ENCODE measurements around the gene CELSR1.

CELSR1 gene

DNA sequence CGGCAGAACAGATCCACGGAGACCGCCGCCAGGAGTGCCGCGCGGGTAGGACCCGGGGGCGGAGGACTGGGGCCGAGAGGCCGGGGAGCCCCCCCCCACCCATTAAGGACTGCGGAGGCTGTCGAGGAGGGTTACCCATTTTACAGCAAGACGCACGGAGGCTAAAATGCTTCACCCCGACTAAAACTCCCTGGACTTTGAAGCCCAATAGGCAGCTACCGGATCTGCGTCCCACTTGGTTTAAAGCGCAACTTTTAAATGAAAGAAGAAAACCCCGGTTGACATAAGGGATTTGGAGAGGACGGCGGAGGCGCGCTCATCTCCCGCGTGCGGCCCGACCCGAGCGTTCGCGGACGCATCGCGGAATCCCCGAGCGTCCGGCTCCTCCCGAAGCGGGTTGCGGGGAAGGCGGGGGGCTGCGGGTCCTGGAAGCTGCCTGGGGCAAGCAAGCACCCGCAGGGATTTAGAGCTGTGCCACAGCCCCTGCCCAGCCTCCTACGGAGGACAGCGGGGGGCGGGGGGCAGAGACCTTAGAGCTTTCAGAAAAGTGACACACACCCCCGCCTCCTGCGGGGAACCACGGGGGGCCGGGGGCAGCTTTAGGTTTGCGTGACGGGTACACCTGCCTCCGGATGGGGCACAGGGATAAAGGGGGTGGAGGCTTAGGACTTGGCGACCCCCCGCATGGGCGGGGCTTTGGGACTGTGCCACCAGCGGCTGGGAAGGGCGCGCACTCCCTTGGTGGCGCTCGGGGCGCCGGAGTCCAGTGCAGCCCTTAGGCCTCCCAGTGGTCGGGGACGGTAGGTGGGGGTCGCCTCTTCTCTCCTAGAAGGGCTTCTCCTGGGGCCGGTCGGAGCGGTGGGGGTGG is 760 bp upstream of the CELSR1 start:
- DNase-seq (ENCODE audit: low read depth, low spot score): no peak
- no peaks in the 10 kb centered on the region for H3K9me3 ChIP-seq (ENCODE audit: control insufficient read depth, insufficient read depth, low read length)
- peak overlapping the region; percentile 33; the same call in 1 of the 2 replicates for H3K4me3 ChIP-seq (ENCODE audit: low read length)
- H3K27me3 ChIP-seq (ENCODE audit: control insufficient read depth, insufficient read depth, low read length): peaks cover 14% of the 10 kb centered on the region; the same call in 1 of the 2 replicates
- no CpG with 5 or more reads among the region's 70 CpGs for WGBS (ENCODE audit: insufficient coverage, insufficient read length)
- H3K4me1 ChIP-seq (ENCODE audit: control insufficient read depth, insufficient read depth, low read length): no peaks in the 10 kb centered on the region
- no peak overlapping the region for H3K27ac ChIP-seq (ENCODE audit: low read length)
- H3K36me3 ChIP-seq (ENCODE audit: control insufficient read depth, insufficient read depth, low read length): peaks cover 2% of the 10 kb centered on the region; the same call in 1 of the 2 replicates

DNA sequence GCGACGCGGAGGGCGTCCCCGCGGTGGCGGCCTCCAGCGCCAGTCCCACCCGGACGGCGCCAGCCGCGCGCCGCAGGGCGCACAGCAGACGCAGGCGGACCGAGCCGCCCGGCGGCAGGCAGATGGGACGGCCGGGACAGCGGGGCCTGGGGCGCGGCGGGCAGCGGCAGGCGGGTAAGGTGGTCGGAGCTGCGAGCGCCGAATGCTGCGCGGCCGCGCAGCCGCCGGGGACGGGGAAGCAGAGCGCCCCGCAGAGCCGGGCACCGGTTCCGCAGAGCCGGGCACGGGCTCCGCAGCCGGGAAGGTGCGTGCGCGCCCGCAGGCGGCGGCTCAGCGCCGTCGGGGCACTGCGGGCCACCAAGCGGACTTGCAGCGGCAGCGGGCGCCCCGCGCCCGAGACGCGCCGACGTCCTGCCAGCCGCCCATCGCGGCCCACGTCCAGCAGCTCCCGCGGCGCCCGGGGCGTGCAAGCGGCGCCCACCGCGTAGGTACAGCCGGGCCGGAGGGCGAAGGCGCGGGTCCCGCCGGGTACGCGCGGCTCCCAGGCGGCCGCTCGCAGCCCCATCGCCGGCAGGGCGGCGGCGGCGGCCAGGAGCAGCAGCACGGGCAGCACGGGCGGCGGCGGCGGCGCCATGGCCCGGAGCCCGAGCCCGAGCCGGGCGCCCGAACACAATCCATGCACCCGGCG is 739 bp downstream of the CELSR1 start:
- no CpG with 5 or more reads among the region's 118 CpGs for WGBS (ENCODE audit: insufficient coverage, insufficient read length)
- no peak overlapping the region for H3K27ac ChIP-seq (ENCODE audit: low read length)
- H3K4me3 ChIP-seq (ENCODE audit: low read length): peak overlapping the region; percentile 50; the same call in 1 of the 2 replicates
- H3K9me3 ChIP-seq (ENCODE audit: control insufficient read depth, insufficient read depth, low read length): no peaks in the 10 kb centered on the region
- no peak for DNase-seq (ENCODE audit: low read depth, low spot score)
- H3K27me3 ChIP-seq (ENCODE audit: control insufficient read depth, insufficient read depth, low read length): peaks cover 14% of the 10 kb centered on the region; the same call in 1 of the 2 replicates
- H3K36me3 ChIP-seq (ENCODE audit: control insufficient read depth, insufficient read depth, low read length): peaks cover 2% of the 10 kb centered on the region; the same call in 1 of the 2 replicates
- no peaks in the 10 kb centered on the region for H3K4me1 ChIP-seq (ENCODE audit: control insufficient read depth, insufficient read depth, low read length)

DNA sequence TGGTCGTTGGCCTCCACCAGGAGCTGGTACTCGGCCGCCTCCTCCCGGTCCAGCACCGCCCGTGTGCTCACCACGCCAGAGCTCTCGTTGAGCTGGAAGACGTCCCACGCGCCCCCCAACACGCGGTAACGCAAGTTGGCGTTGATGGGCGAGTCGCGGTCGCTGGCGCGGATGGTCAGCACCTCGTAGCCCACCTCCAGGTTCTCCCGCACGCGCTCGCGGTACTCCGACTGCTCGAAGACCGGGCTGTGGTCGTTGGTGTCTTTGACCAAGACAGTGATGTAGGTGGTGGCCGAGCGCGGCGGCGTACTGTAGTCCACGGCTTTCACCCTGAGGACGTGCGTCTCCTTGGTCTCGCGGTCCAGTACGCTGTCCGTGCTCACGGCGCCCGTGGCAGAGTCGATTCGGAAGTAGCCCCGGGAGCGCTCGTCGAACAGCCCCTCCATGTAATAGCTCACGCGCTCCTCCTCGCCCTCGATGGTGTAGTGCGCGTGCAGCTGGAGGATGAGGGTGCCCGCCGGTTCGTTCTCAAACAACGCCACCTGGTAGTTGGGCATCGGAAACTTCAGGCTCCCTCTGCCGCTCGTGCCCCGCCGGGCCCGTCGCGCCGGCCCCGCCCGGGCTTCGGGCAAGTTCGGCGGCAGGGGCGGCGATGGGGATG is 1.4 kb downstream of the CELSR1 start:
- Histone ChIP-seq H3K4me3 (ENCODE audit: low read length) (peak overlapping the region; percentile 50; the same call in 1 of the 2 replicates), H3K9me3 (ENCODE audit: control insufficient read depth, insufficient read depth, low read length) (no peaks in the 10 kb centered on the region), H3K27me3 (ENCODE audit: control insufficient read depth, insufficient read depth, low read length) (peaks cover 14% of the 10 kb centered on the region; the same call in 1 of the 2 replicates), H3K4me1 (ENCODE audit: control insufficient read depth, insufficient read depth, low read length) (no peaks in the 10 kb centered on the region), H3K27ac (ENCODE audit: low read length) (no peak overlapping the region), H3K36me3 (ENCODE audit: control insufficient read depth, insufficient read depth, low read length) (peaks cover 2% of the 10 kb centered on the region; the same call in 1 of the 2 replicates)
- no peak for DNase-seq (ENCODE audit: low read depth, low spot score)
- WGBS (ENCODE audit: insufficient coverage, insufficient read length): no CpG with 5 or more reads among the region's 78 CpGs

DNA sequence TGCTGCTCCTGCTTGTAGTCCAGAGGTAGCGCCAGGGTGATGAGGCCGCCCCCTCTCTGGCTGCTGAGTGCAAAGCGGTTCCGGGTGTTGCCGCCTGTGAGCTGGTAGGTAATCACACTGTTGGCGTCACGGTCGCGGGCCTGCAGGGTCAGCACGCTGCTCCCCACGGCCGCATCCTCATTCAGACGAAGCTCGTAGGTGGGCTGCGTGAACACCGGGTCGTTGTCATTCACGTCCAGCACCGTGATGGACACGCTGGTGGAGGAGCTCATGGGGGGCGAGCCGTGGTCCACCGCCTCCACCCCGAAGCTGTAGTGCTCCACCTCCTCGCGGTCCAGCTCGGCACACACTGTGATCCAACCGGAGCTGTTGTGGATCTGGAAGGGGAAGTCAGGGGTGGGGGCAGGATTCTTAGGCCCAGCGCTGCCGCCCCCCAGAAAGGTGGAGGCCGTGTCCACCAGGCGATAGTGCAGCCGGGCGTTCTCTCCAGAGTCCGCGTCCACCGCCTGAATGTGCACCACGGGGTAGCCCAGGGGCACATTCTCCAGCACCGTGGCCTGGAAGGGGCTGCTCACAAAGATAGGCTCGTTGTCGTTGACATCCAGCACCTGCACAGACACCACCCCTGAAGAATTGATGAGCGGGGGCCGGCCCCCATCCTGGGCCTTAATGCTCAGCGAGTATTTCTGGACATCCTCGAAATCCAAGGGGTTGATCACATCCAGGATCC is 2.4 kb downstream of the CELSR1 start:
- H3K27me3 ChIP-seq (ENCODE audit: control insufficient read depth, insufficient read depth, low read length): peaks cover 14% of the 10 kb centered on the region; the same call in 1 of the 2 replicates
- no peak overlapping the region for H3K4me3 ChIP-seq (ENCODE audit: low read length)
- H3K9me3 ChIP-seq (ENCODE audit: control insufficient read depth, insufficient read depth, low read length): no peaks in the 10 kb centered on the region
- peaks cover 2% of the 10 kb centered on the region; the same call in 1 of the 2 replicates for H3K36me3 ChIP-seq (ENCODE audit: control insufficient read depth, insufficient read depth, low read length)
- no peak for DNase-seq (ENCODE audit: low read depth, low spot score)
- WGBS (ENCODE audit: insufficient coverage, insufficient read length): no CpG with 5 or more reads among the region's 45 CpGs
- H3K4me1 ChIP-seq (ENCODE audit: control insufficient read depth, insufficient read depth, low read length): no peaks in the 10 kb centered on the region
- no peak overlapping the region for H3K27ac ChIP-seq (ENCODE audit: low read length)

DNA sequence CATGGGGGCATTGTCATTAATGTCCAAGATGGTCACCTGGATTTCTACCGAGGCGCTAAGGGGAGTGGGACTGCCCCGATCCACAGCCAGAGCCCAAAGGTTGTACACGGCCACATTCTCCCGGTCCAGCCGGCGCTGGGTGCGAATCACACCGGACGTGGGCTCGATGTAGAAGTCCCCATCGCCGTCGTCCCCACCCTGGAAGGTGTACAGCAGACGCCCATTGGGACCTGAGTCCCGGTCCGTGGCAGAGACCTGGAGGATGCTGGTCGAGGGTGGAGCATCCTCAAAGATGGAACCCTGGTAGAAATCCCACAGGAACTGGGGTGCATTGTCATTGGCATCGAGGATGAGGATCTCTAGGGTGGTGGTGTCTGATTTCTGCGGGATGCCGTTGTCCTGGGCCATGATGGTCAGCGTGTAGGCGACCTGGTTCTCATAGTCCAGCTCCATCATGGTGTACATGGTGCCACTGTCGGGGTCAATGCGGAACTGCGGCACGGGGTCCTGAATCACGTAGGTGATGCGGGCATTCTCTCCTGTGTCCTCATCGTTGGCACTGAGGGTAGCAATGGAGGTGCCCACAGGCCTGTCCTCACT is 3.1 kb downstream of the CELSR1 start:
- Histone ChIP-seq H3K4me3 (ENCODE audit: low read length) (no peak overlapping the region), H3K27me3 (ENCODE audit: control insufficient read depth, insufficient read depth, low read length) (peaks cover 11% of the 10 kb centered on the region; the same call in 1 of the 2 replicates), H3K36me3 (ENCODE audit: control insufficient read depth, insufficient read depth, low read length) (peaks cover 2% of the 10 kb centered on the region; the same call in 1 of the 2 replicates), H3K27ac (ENCODE audit: low read length) (no peak overlapping the region), H3K4me1 (ENCODE audit: control insufficient read depth, insufficient read depth, low read length) (no peaks in the 10 kb centered on the region), H3K9me3 (ENCODE audit: control insufficient read depth, insufficient read depth, low read length) (no peaks in the 10 kb centered on the region)
- no CpG with 5 or more reads among the region's 30 CpGs for WGBS (ENCODE audit: insufficient coverage, insufficient read length)
- no peak for DNase-seq (ENCODE audit: low read depth, low spot score)

DNA sequence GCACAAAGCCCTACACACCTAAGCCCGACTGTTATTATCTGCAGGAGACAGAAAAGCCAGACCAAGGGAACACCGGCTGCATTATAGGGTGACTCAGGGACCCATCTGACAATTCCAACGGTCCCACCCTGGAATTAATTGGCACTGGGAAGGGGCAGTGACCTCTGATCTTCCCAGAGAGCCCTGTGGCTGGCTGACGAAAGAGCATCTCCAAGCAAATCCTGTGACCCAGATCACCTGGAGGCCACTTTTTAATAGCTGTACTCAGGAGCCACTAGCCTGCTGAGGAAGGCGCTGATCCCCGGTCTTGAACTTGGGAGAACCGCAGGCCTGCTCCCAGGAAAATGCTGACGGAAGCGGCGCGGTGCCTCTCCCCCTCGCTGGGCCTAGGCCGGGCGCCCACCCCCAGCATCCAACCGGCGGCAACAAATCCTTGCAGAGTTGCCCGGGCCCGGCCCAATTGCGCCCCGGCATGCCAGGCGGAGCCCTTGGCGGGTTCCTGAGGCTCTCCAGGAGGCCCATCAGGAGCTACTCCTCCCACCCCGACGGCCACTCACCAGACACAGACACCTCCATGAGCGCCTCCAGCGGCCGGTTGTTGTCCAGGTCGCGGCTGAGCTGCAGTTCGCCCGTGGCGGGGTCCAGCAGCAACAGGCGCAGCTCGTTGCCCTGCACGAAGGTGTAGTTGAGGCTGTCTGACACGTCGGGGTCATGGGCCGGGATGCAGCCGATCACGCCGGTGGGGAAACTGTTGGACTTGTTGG is 4.2 kb downstream of the CELSR1 start:
- Histone ChIP-seq H3K36me3 (ENCODE audit: control insufficient read depth, insufficient read depth, low read length) (peaks cover 2% of the 10 kb centered on the region; the same call in 1 of the 2 replicates), H3K27ac (ENCODE audit: low read length) (no peak overlapping the region), H3K9me3 (ENCODE audit: control insufficient read depth, insufficient read depth, low read length) (no peaks in the 10 kb centered on the region), H3K4me3 (ENCODE audit: low read length) (no peak overlapping the region), H3K27me3 (ENCODE audit: control insufficient read depth, insufficient read depth, low read length) (peaks cover 8% of the 10 kb centered on the region; the same call in 1 of the 2 replicates), H3K4me1 (ENCODE audit: control insufficient read depth, insufficient read depth, low read length) (no peaks in the 10 kb centered on the region)
- no CpG with 5 or more reads among the region's 41 CpGs for WGBS (ENCODE audit: insufficient coverage, insufficient read length)
- DNase-seq (ENCODE audit: low read depth, low spot score): no peak

DNA sequence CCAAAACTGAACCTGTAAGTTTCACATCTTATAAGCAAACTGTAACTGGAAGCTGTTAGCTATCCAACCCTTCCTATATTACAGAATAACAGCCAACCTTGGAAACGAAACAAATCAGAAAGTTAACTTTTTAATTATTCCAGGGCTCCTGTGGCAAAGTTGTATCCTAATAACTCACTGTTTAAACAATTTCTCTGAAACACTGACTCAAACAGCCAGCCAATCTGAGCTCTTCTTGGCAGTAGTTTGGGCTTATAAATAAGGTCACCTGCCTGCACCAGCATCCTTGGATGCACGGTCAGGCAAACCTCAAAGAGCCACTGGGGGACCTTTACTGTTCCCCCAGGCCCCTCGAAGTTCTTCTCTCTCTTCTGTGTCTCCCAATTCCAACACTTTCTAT is 5.0 kb downstream of the CELSR1 start:
- H3K9me3 ChIP-seq (ENCODE audit: control insufficient read depth, insufficient read depth, low read length): no peaks in the 10 kb centered on the region
- DNase-seq (ENCODE audit: low read depth, low spot score): no peak
- H3K36me3 ChIP-seq (ENCODE audit: control insufficient read depth, insufficient read depth, low read length): peaks cover 2% of the 10 kb centered on the region; the same call in 1 of the 2 replicates
- H3K4me3 ChIP-seq (ENCODE audit: low read length): no peak overlapping the region
- H3K27me3 ChIP-seq (ENCODE audit: control insufficient read depth, insufficient read depth, low read length): peaks cover 5% of the 10 kb centered on the region; the same call in 1 of the 2 replicates
- no peaks in the 10 kb centered on the region for H3K4me1 ChIP-seq (ENCODE audit: control insufficient read depth, insufficient read depth, low read length)
- WGBS (ENCODE audit: insufficient coverage, insufficient read length): no CpG with 5 or more reads among the region's 3 CpGs
- no peak overlapping the region for H3K27ac ChIP-seq (ENCODE audit: low read length)

DNA sequence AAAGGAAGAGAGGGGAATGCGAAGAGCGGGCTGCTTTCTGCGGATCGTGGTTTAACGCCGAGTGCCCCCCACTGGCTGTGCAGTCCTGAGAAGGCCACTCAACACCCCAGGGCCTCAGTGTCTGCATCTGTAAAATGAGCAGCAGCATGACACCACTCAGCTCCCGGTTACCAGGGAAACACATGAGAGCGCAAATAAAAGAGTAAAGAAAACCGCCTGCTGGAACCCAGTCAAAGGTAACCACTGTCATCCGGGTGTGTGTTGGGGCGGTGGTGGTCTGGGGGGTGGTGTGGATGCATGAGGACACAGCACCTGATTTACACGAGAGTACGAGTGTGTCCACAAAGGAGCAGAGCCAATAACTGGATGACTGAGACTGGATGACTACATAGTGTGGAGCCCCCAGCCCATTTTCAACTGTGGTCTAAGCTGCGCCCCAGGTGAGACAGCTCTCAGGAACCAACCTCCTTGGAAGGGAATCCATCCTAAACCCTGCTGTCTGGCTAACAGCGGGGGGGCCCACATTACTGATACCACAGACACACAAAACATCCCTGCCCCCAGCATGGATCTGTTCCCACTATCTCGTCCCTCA is 5.7 kb downstream of the CELSR1 start:
- Histone ChIP-seq H3K4me1 (ENCODE audit: control insufficient read depth, insufficient read depth, low read length) (no peaks in the 10 kb centered on the region), H3K27me3 (ENCODE audit: control insufficient read depth, insufficient read depth, low read length) (peaks cover 5% of the 10 kb centered on the region; the same call in 1 of the 2 replicates), H3K4me3 (ENCODE audit: low read length) (no peak overlapping the region), H3K36me3 (ENCODE audit: control insufficient read depth, insufficient read depth, low read length) (peaks cover 2% of the 10 kb centered on the region; the same call in 1 of the 2 replicates), H3K9me3 (ENCODE audit: control insufficient read depth, insufficient read depth, low read length) (no peaks in the 10 kb centered on the region), H3K27ac (ENCODE audit: low read length) (no peak overlapping the region)
- DNase-seq (ENCODE audit: low read depth, low spot score): no peak
- WGBS (ENCODE audit: insufficient coverage, insufficient read length): no CpG with 5 or more reads among the region's 16 CpGs
